HEK293 (cell line): ENCODE data around the gene PRKG2.

Experiments
- CTCF ChIA-PET: fragments of 350-600 bp; formaldehyde crosslinking; extraction: SDS; loops from one replicate; lab custom pipeline; 2021; ENCODE audit warnings: antibody characterized with exemption; lab: Yijun Ruan, JAX
- POLR2A ChIA-PET: fragments of 300-600 bp; formaldehyde crosslinking; extraction: SDS; loops from one replicate; lab custom pipeline; 2020; ENCODE audit warnings: antibody characterized with exemption, inconsistent platforms; lab: Yijun Ruan, JAX
- H3K27ac ChIP-seq: fragments of 200-500 bp; sonication (Bioruptor generic); 2 replicates; pipeline ENCODE4 v1.5.1; 2014; ENCODE audit warnings: low read depth, low read length, control low read depth, inconsistent platforms; ENCODE audit errors: extremely low read depth
- H3K36me3 ChIP-seq, 2 experiments: fragments of 200-500 bp in 1 of 2; sonication (Bioruptor generic) in 1 of 2; 1 replicate in 1 of 2; 2 replicates in 1 of 2; pipeline ENCODE4 v1.5.1; 2014 to 2017; ENCODE audit warnings: inconsistent platforms in 2 of 2, low read length in 2 of 2; ENCODE audit not compliant: control insufficient read depth in 2 of 2, insufficient read depth in 1 of 2
- H3K4me1 ChIP-seq: fragments of 200-500 bp; sonication (Bioruptor generic); 2 replicates; pipeline ENCODE4 v1.5.1; 2014; ENCODE audit warnings: mild to moderate bottlenecking, low read length, inconsistent platforms; ENCODE audit not compliant: control insufficient read depth, insufficient read depth
- H3K4me3 ChIP-seq: 2 replicates; pipeline ENCODE4 v1.5.1; 2011; ENCODE audit warnings: low read depth, mild to moderate bottlenecking, control low read depth, low read length, moderate library complexity
- H3K9me3 ChIP-seq: fragments of 200-500 bp; sonication (Bioruptor generic); 2 replicates; pipeline ENCODE4 v1.5.1; 2014; ENCODE audit warnings: low read depth, low read length, inconsistent platforms; ENCODE audit not compliant: control insufficient read depth, insufficient read depth
- BCL11B ChIP-seq: fragments of 450-650 bp; formaldehyde crosslinking; IDR thresholded peaks from 2 replicates; pipeline ENCODE4 v1.5.1; 2016; ENCODE audit warnings: low read depth, missing biosample characterization, missing genetic modification characterization
- EGR2 ChIP-seq: fragments of 450-650 bp; formaldehyde crosslinking; IDR thresholded peaks from 2 replicates; pipeline ENCODE4 v1.5.1; 2016; ENCODE audit warnings: low read depth, missing biosample characterization, missing genetic modification characterization
- KLF17 ChIP-seq: fragments of 450-650 bp; formaldehyde crosslinking; IDR thresholded peaks from 2 replicates; pipeline ENCODE4 v1.5.1; 2016; ENCODE audit warnings: missing biosample characterization, missing genetic modification characterization
- PRDM4 ChIP-seq: fragments of 450-650 bp; formaldehyde crosslinking; IDR thresholded peaks from 2 replicates; pipeline ENCODE4 v1.5.1; 2017; ENCODE audit warnings: missing biosample characterization, missing genetic modification characterization
- ZBTB48 ChIP-seq: fragments of 450-650 bp; formaldehyde crosslinking; IDR thresholded peaks from 2 replicates; pipeline ENCODE4 v1.5.1; 2016; ENCODE audit warnings: missing biosample characterization, missing genetic modification characterization
- ZNF121 ChIP-seq: fragments of 450-650 bp; formaldehyde crosslinking; IDR thresholded peaks from 2 replicates; pipeline ENCODE4 v1.5.1; 2016; ENCODE audit warnings: missing biosample characterization, missing genetic modification characterization
- ZNF18 ChIP-seq: fragments of 450-650 bp; formaldehyde crosslinking; IDR thresholded peaks from 2 replicates; pipeline ENCODE4 v1.5.1; 2016; ENCODE audit warnings: missing biosample characterization, missing genetic modification characterization
- ZNF2 ChIP-seq: fragments of 450-650 bp; formaldehyde crosslinking; IDR thresholded peaks from 2 replicates; pipeline ENCODE4 v1.5.1; 2016; ENCODE audit warnings: missing biosample characterization, missing genetic modification characterization
- ZNF280D ChIP-seq: fragments of 450-650 bp; formaldehyde crosslinking; IDR thresholded peaks from 2 replicates; pipeline ENCODE4 v1.5.1; 2016; ENCODE audit warnings: missing biosample characterization, missing genetic modification characterization
- ZNF311 ChIP-seq: fragments of 450-650 bp; formaldehyde crosslinking; IDR thresholded peaks from 2 replicates; pipeline ENCODE4 v1.5.1; 2017; ENCODE audit warnings: missing biosample characterization, missing genetic modification characterization, borderline replicate concordance
- ZNF394 ChIP-seq: fragments of 450-650 bp; formaldehyde crosslinking; IDR thresholded peaks from 2 replicates; pipeline ENCODE4 v1.5.1; 2016; ENCODE audit warnings: missing biosample characterization, missing genetic modification characterization, mild to moderate bottlenecking, moderate library complexity, borderline replicate concordance
- ZNF530 ChIP-seq: fragments of 450-650 bp; formaldehyde crosslinking; IDR thresholded peaks from 2 replicates; pipeline ENCODE4 v1.5.1; 2016; ENCODE audit warnings: low read depth, missing biosample characterization, missing genetic modification characterization
- ZNF549 ChIP-seq: fragments of 450-650 bp; IDR thresholded peaks from 2 replicates; pipeline ENCODE4 v1.5.1; 2018; ENCODE audit warnings: missing biosample characterization, missing genetic modification characterization, mild to moderate bottlenecking, inconsistent platforms, moderate library complexity
- ZNF580 ChIP-seq: fragments of 450-650 bp; formaldehyde crosslinking; IDR thresholded peaks from 2 replicates; pipeline ENCODE4 v1.5.1; 2016; ENCODE audit warnings: missing biosample characterization, missing genetic modification characterization
- ZNF600 ChIP-seq: fragments of 450-650 bp; formaldehyde crosslinking; IDR thresholded peaks from 2 replicates; pipeline ENCODE4 v1.5.1; 2016; ENCODE audit warnings: missing biosample characterization, missing genetic modification characterization
- ZNF701 ChIP-seq: fragments of 450-650 bp; formaldehyde crosslinking; IDR thresholded peaks from 2 replicates; pipeline ENCODE4 v1.5.1; 2016; ENCODE audit warnings: missing biosample characterization, missing genetic modification characterization
- ZNF830 ChIP-seq: fragments of 450-650 bp; IDR thresholded peaks from 2 replicates; pipeline ENCODE4 v1.5.0; 2018; ENCODE audit warnings: missing biosample characterization, missing genetic modification characterization, low read depth, mild to moderate bottlenecking, moderate library complexity

The PRKG2 gene

GRCh38 chr4:81213671-81214070 lies 1.4 kb downstream of the PRKG2 start:
- no peaks in the 10 kb centered on the region for H3K4me1 ChIP-seq
- POLR2A ChIA-PET = no interaction called here
- no peak for TF ChIP-seq KLF17 (tag by site-specific recombination)
- no peak for TF ChIP-seq EGR2 (tag by site-specific recombination)
- peak; percentile 73 for TF ChIP-seq ZBTB48 (tag by site-specific recombination)
- no peak overlapping the region for H3K27ac ChIP-seq
- CTCF ChIA-PET = no interaction called here
- no peak overlapping the region for H3K4me3 ChIP-seq
- H3K9me3 ChIP-seq = no peaks in the 10 kb centered on the region
- H3K36me3 ChIP-seq = no peaks in the 10 kb centered on the region

GRCh38 chr4:81211956-81212355 lies 3.1 kb downstream of the PRKG2 start:
- Histone ChIP-seq H3K27ac (no peak overlapping the region), H3K4me3 (no peak overlapping the region), H3K4me1 (no peaks in the 10 kb centered on the region), H3K36me3 (no peaks in the 10 kb centered on the region), H3K9me3 (no peaks in the 10 kb centered on the region)
- ChIA-PET CTCF (no interaction called here), POLR2A (no interaction called here)
- TF ChIP-seq BCL11B = no peak
- no peak for TF ChIP-seq ZNF394 (tag by site-specific recombination)
- no peak for TF ChIP-seq ZNF2
- TF ChIP-seq ZNF600 = no peak
- TF ChIP-seq ZNF18 (tag by site-specific recombination) = no peak
- TF ChIP-seq ZNF830 (tag by site-specific recombination) = no peak
- no peak for TF ChIP-seq PRDM4 (tag by site-specific recombination)
- no peak for TF ChIP-seq ZNF311 (tag by site-specific recombination)
- TF ChIP-seq ZNF530 (tag by site-specific recombination) = no peak
- TF ChIP-seq ZNF580 = no peak
- TF ChIP-seq ZNF701 (tag by site-specific recombination) = no peak

- ChIA-PET POLR2A (no interaction called here), CTCF (no interaction called here)
- Histone ChIP-seq H3K9me3 (no peaks in the 10 kb centered on the region), H3K4me3 (no peak overlapping the region), H3K36me3 (no peaks in the 10 kb centered on the region), H3K27ac (no peak overlapping the region)
- TF ChIP-seq ZNF549 (tag by site-specific recombination) = peak; percentile 24; the same call in 1 of the 2 replicates
- no peak for TF ChIP-seq ZNF121 (tag by site-specific recombination)
- TF ChIP-seq ZNF280D (tag by site-specific recombination) = no peak
- TF ChIP-seq, all 188 proteins: peak for 1
- H3K4me1 ChIP-seq = no peaks in the 10 kb centered on the region
Measured at GRCh38 chr4:81207828-81208227, 7.2 kb downstream of the PRKG2 start.
